Uterus (tissue), 2 donors: ENCODE measurements around the gene PAMR1.

Experiments
- CTCF ChIP-seq, 4 experiments: fragments of 200-600 bp in 2 of 4; fragments of 450-650 bp in 2 of 4; sonication (generic) in 2 of 4; IDR thresholded peaks; one replicate each; pipeline ENCODE4 v1.5.1; 2016 to 2019; ENCODE audit warnings: antibody characterized with exemption in 4 of 4, mild to moderate bottlenecking in 2 of 4, moderate library complexity in 1 of 4
- POLR2A ChIP-seq, 2 donors: fragments of 450-650 bp; IDR thresholded peaks; one replicate each; pipeline ENCODE4 v1.6.1; 2016; ENCODE audit warnings: antibody characterized with exemption in 2 of 2, mild to moderate bottlenecking in 1 of 2, moderate library complexity in 1 of 2

GRCh38 chr11:35540526-35540925 is 15.1 kb upstream of the PAMR1 start:
- no peak for TF ChIP-seq CTCF (IDR thresholded peaks at IDR 0.05)
- no peak for TF ChIP-seq POLR2A (IDR thresholded peaks at IDR 0.05)
